Measurements from ENCODE around the gene RNF227.

Gene RNF227

DNA sequence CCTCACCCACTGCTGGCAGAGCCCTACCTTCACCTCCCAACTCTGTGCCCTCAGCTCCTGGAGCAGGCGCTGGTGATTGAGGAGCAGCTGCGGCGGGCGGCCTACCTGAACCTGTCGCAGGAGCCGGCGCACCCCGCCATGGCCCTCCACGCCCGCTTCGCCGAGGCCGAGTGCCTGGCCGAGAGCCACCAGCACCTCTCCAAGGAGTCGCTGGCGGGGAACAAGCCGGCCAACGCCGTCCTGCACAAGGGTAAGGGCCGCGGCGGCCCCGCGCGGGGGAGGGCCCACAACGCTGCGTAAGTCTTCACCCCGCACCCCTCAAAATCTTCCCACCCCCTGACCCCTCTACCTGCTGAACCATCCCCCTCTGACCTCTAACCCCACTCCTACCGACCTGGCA, 7.0 kb downstream of the RNF227 start:
- Histone ChIP-seq H3K9me3 (ENCODE audit: control insufficient read depth, insufficient read depth, low read length) (no peaks in the 10 kb centered on the region), H3K4me2 (ENCODE audit: low read length) (no peak overlapping the region), H3K27ac (ENCODE audit: low read depth, low read length) (no peak overlapping the region), H3K79me2 (ENCODE audit: control insufficient read depth, low read length) (no peaks in the 10 kb centered on the region), H3K36me3 (ENCODE audit: control insufficient read depth, low read length) (peaks cover 91% of the 10 kb centered on the region), H4K20me1 (ENCODE audit: control insufficient read depth, insufficient read depth, low read depth, low read length) (no peaks in the 10 kb centered on the region; the same call in 1 of the 2 replicates), H3K4me3 (ENCODE audit: low read length) (no peak overlapping the region), H3K4me1 (ENCODE audit: control insufficient read depth, low read length) (peaks cover 18% of the 10 kb centered on the region), H3F3A (ENCODE audit: control insufficient read depth, insufficient read depth) (peaks cover 11% of the 10 kb centered on the region), H3K27me3 (ENCODE audit: control insufficient read depth, low read length) (no peaks in the 10 kb centered on the region), H3K9me2 (replicated peaks; ENCODE audit: control insufficient read depth, low read length) (no peaks in the 10 kb centered on the region)
- TF ChIP-seq, protein P1, sequence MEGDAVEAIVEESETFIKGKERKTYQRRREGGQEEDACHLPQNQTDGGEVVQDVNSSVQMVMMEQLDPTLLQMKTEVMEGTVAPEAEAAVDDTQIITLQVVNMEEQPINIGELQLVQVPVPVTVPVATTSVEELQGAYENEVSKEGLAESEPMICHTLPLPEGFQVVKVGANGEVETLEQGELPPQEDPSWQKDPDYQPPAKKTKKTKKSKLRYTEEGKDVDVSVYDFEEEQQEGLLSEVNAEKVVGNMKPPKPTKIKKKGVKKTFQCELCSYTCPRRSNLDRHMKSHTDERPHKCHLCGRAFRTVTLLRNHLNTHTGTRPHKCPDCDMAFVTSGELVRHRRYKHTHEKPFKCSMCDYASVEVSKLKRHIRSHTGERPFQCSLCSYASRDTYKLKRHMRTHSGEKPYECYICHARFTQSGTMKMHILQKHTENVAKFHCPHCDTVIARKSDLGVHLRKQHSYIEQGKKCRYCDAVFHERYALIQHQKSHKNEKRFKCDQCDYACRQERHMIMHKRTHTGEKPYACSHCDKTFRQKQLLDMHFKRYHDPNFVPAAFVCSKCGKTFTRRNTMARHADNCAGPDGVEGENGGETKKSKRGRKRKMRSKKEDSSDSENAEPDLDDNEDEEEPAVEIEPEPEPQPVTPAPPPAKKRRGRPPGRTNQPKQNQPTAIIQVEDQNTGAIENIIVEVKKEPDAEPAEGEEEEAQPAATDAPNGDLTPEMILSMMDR (IDR thresholded peaks at IDR 0.05; ENCODE audit: low read depth, low read length, poor library complexity, severe bottlenecking): no peak
- TF ChIP-seq EZH2phosphoT487 (IDR thresholded peaks at IDR 0.05; ENCODE audit: borderline replicate concordance, low read length): no peak

DNA sequence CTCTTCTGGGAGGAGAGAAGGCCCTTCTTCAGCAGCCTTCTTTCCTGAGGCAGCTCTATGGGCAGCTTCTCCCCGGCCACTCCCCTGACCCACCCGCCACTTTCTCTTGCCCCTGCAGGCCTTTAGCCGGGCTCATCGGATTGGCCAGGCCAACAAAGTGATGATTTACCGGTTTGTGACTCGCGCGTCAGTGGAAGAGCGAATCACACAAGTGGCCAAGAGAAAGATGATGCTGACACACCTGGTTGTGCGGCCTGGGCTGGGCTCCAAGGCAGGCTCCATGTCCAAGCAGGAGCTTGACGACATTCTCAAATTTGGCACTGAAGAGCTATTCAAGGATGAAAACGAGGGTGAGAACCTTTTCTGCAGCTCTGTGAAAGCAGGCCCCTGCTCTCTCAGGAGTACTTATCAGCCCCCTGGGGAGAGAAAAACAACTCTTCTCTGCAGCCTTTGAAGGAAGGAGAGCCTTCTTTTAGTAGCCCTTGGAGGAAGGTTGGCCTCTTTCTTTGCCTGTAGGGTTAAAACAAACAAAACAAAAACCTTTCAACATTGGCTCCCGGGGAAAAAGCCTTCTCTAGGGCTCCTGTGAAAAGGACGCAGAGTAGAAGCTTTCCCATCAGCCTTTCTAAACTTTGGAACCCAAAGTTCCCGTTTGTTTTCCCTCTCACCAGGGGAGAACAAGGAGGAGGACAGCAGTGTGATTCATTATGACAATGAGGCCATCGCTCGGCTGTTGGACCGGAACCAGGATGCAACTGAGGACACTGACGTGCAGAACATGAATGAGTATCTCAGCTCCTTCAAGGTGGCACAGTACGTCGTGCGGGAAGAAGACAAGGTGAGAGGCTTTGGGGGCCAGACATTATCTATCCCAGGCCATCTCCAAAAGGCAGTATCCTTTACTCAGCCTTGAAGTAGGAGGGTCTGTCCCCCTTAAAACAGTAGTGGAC, 12.7 kb downstream of the RNF227 start:
- no peak overlapping the region for H3K4me3 ChIP-seq (ENCODE audit: low read length)
- H3K4me1 ChIP-seq (ENCODE audit: control insufficient read depth, low read length): no peaks in the 10 kb centered on the region
- H3K9me2 ChIP-seq (replicated peaks; ENCODE audit: control insufficient read depth, low read length): no peaks in the 10 kb centered on the region
- no peaks in the 10 kb centered on the region for H3K27me3 ChIP-seq (ENCODE audit: control insufficient read depth, low read length)
- no peak overlapping the region for H3K27ac ChIP-seq (ENCODE audit: low read depth, low read length)
- H3K4me2 ChIP-seq (ENCODE audit: low read length): no peak overlapping the region
- no peak for TF ChIP-seq EZH2phosphoT487 (IDR thresholded peaks at IDR 0.05; ENCODE audit: borderline replicate concordance, low read length)
- TF ChIP-seq, protein P1 (IDR thresholded peaks at IDR 0.05; ENCODE audit: low read depth, low read length, poor library complexity, severe bottlenecking): no peak
- no peaks in the 10 kb centered on the region; the same call in 1 of the 2 replicates for H3F3A ChIP-seq (ENCODE audit: control insufficient read depth, insufficient read depth)
- H3K36me3 ChIP-seq (ENCODE audit: control insufficient read depth, low read length): peaks cover 95% of the 10 kb centered on the region
- no peaks in the 10 kb centered on the region for H3K79me2 ChIP-seq (ENCODE audit: control insufficient read depth, low read length)
- no peaks in the 10 kb centered on the region; the same call in 1 of the 2 replicates for H4K20me1 ChIP-seq (ENCODE audit: control insufficient read depth, insufficient read depth, low read depth, low read length)
- no peaks in the 10 kb centered on the region for H3K9me3 ChIP-seq (ENCODE audit: control insufficient read depth, insufficient read depth, low read length)

DNA sequence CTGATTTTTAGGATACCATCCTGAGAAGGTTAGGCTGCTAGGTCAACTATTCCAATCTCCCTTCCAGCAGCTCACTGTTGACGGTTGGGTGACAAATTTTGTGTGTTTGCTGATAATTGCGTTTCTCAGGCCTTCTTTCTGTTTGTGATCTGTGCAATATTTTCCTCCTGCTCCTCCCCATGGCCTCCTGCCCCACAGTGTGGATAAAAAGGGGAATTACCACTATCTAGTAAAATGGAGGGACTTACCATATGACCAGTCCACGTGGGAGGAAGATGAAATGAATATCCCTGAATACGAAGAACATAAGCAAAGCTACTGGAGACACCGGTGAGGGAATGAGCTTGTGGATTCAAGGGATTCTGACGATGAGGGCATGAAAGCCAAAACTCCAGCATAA, 18.3 kb downstream of the RNF227 start:
- TF ChIP-seq EZH2phosphoT487 (IDR thresholded peaks at IDR 0.05; ENCODE audit: borderline replicate concordance, low read length): no peak
- TF ChIP-seq, protein P1 (IDR thresholded peaks at IDR 0.05; ENCODE audit: low read depth, low read length, poor library complexity, severe bottlenecking): peak; percentile 50
- Histone ChIP-seq H3K4me3 (ENCODE audit: low read length) (no peak overlapping the region), H3K9me3 (ENCODE audit: control insufficient read depth, insufficient read depth, low read length) (no peaks in the 10 kb centered on the region), H3K9me2 (replicated peaks; ENCODE audit: control insufficient read depth, low read length) (no peaks in the 10 kb centered on the region), H4K20me1 (ENCODE audit: control insufficient read depth, insufficient read depth, low read depth, low read length) (no peaks in the 10 kb centered on the region), H3K4me2 (ENCODE audit: low read length) (no peak overlapping the region), H3F3A (ENCODE audit: control insufficient read depth, insufficient read depth) (no peaks in the 10 kb centered on the region), H3K27ac (ENCODE audit: low read depth, low read length) (no peak overlapping the region), H3K79me2 (ENCODE audit: control insufficient read depth, low read length) (no peaks in the 10 kb centered on the region), H3K4me1 (ENCODE audit: control insufficient read depth, low read length) (no peaks in the 10 kb centered on the region), H3K36me3 (ENCODE audit: control insufficient read depth, low read length) (peaks cover 87% of the 10 kb centered on the region), H3K27me3 (ENCODE audit: control insufficient read depth, low read length) (no peaks in the 10 kb centered on the region)
